AG10803 (cell line): ENCODE results near the gene TMEM202.
"Not testable (repeated sequence)": the region's sequence is repeated elsewhere in the genome, so short reads cannot be mapped to it uniquely, and the experiment has no call there.

ENCODE experiments used
- DNase-seq: peaks from one replicate; pipeline ENCODE4 v3.0.0; 2010; ENCODE audit warnings: low read depth
- H3K4me3 ChIP-seq: 2 replicates; pipeline ENCODE4 v1.5.1; 2011; ENCODE audit warnings: mild to moderate bottlenecking, low read length, control low read depth
- TF ChIP-seq, protein P1 (sequence below): conservative IDR thresholded peaks from 2 replicates; pipeline ENCODE4 v1.5.1; 2011; ENCODE audit warnings: mild to moderate bottlenecking, low read length, control low read depth, inconsistent platforms

Gene TMEM202

DNA sequence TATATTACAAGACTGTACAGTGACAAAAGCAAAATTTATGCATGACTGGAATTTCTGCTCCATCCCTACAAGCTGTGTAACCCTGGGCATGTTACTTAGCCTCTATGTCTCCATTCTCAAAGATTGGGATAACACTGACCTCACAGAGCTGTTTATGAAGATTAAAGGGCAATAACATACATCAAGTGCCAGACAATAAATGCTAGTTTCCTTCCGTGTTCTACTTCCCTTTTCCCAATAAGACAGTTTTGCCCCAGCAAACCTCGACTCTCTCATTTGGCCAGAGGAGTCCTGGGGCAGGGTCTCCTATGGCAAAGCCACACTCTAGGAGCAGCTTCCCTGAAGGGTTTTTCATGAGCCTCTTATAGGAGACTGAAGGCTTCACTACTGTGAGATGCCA is 29.8 kb upstream of the TMEM202 start:
- TF ChIP-seq, protein P1, sequence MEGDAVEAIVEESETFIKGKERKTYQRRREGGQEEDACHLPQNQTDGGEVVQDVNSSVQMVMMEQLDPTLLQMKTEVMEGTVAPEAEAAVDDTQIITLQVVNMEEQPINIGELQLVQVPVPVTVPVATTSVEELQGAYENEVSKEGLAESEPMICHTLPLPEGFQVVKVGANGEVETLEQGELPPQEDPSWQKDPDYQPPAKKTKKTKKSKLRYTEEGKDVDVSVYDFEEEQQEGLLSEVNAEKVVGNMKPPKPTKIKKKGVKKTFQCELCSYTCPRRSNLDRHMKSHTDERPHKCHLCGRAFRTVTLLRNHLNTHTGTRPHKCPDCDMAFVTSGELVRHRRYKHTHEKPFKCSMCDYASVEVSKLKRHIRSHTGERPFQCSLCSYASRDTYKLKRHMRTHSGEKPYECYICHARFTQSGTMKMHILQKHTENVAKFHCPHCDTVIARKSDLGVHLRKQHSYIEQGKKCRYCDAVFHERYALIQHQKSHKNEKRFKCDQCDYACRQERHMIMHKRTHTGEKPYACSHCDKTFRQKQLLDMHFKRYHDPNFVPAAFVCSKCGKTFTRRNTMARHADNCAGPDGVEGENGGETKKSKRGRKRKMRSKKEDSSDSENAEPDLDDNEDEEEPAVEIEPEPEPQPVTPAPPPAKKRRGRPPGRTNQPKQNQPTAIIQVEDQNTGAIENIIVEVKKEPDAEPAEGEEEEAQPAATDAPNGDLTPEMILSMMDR = no peak
- no peak overlapping the region for H3K4me3 ChIP-seq
- no peak for DNase-seq

DNA sequence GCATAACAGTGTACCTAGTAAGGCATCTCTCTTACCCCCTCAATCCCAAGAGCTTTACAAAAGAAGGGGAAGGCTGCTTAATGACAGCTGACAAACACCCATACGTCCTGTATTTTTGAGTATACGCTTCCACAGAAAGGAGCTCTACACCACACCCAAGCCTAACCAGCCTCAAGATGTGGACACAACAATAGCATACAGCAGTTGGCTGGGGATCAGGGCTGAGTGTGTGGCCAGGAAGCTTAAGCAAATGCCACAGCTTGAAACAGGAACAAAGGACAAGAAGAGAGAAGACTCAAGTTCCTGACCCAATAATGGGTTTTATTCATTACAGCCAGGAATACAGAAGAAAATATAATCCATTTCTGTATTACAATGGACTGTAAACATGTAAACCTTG is 29.2 kb upstream of the TMEM202 start:
- no peak overlapping the region for H3K4me3 ChIP-seq
- TF ChIP-seq, protein P1 = no peak
- no peak for DNase-seq

DNA sequence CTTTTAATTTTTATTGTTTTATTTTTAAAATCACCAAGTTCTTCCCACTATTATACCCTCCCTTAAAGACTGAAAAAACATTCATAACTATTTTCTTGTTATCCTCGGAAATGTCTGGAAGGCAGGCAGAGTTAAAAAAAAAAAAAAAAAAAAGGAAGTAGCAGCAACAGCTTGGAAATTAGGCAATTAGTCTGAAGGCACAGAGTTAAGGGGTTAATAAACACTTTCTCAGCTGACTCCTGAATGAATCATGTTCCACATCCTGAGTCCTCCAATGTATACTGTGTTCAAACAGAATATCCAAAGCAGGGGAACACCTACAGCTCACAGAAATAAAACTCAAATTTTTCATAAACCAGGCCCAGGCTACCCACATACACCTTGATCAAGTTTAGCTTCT is 28.1 kb upstream of the TMEM202 start:
- DNase-seq = no peak
- H3K4me3 ChIP-seq = no peak overlapping the region
- TF ChIP-seq, protein P1 = no peak

DNA sequence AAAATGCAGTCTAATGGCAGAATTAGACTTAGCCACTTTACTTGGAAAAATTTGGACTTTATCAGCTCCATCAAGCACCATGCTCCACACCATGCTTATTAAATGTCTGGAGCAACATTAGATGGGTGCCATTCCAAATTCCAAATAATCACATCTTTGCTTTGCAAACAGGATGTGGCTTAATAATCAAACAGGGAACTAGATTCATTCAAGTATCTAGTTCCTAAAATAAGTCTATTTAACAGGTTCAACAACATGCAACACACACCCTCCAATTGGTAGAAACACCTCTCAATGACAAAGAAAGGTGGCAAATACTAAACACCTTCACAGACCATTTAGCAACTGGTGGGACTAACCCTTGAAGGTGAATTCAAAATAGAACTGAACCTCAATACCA is 25.7 kb upstream of the TMEM202 start:
- no peak overlapping the region for H3K4me3 ChIP-seq
- TF ChIP-seq, protein P1 = no peak
- DNase-seq = no peak

GRCh38 chr15:72375501-72375845 is 22.6 kb upstream of the TMEM202 start:
- TF ChIP-seq, protein P1 = no peak
- no peak for DNase-seq
- H3K4me3 ChIP-seq = peak overlapping the region; percentile 95

GRCh38 chr15:72375846-72376581 is 22.1 kb upstream of the TMEM202 start, which contains the start of gene HEXA:
Gene HEXA, minus strand, starts transcription at chr15:72376014. Its CDS starts 42 bp downstream, at chr15:72375972.
- peak within 1 kb of the TSS; percentile 95 for H3K4me3 ChIP-seq
- TF ChIP-seq, protein P1 = no peak
- DNase-seq = peak; percentile 93

- no peak for DNase-seq
- no peak overlapping the region for H3K4me3 ChIP-seq
- TF ChIP-seq, protein P1 = no peak
Observed at GRCh38 chr15:72377331-72377730, 20.8 kb upstream of the TMEM202 start.

GRCh38 chr15:72379106-72379505 is 19.0 kb upstream of the TMEM202 start:
- H3K4me3 ChIP-seq, DNase-seq: not testable (repeated sequence)
